ENCODE results near the gene NPIPB4.
"Not testable (repeated sequence)": the region's sequence is repeated elsewhere in the genome, so short reads cannot be mapped to it uniquely, and the experiment has no call there.

The NPIPB4 gene

DNA sequence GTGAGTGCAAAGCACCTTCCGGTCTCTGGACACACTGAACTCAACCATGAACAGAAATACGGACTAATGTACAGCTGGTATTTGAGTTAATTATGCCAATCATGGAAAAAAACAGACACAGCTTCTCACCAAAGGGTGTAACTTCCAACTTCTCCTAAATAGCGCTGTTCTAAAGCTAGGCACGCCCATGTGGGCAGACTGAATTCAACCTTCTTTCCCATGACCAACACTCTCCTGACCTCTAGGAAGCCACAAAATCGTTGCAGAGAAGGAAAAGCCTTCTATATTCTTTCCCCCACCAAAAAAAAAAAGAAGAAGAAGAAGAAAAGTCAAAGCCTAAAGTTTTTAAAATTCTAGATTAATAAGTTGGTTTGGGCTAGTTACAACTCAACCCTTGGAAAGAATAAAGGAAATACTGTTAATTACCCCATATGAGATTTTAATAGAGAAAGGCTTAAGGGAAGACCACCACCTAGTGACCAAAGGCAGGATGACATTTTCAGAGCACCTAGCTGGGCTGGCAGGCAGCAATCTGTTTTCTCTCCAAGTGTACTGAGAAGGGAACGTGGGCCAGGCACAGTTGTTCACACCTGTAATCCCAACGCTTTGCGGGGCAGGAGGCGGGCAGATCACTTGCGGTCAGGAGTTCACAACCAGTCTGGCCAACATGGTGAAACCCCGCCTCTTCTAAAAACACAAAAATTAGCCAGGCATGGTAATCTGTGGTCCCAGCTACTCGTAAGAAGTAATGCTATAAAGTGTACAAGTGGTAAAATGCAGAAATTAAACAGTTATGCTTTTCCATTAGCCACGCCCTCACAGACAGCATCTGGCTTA lies 55.8 kb downstream of the NPIPB4 start:
- not testable (repeated sequence) for H3K4me3 ChIP-seq (ENCODE audit: low read depth, low read length); DNase-seq (ENCODE audit: low read depth)
- TF ChIP-seq, protein P1, sequence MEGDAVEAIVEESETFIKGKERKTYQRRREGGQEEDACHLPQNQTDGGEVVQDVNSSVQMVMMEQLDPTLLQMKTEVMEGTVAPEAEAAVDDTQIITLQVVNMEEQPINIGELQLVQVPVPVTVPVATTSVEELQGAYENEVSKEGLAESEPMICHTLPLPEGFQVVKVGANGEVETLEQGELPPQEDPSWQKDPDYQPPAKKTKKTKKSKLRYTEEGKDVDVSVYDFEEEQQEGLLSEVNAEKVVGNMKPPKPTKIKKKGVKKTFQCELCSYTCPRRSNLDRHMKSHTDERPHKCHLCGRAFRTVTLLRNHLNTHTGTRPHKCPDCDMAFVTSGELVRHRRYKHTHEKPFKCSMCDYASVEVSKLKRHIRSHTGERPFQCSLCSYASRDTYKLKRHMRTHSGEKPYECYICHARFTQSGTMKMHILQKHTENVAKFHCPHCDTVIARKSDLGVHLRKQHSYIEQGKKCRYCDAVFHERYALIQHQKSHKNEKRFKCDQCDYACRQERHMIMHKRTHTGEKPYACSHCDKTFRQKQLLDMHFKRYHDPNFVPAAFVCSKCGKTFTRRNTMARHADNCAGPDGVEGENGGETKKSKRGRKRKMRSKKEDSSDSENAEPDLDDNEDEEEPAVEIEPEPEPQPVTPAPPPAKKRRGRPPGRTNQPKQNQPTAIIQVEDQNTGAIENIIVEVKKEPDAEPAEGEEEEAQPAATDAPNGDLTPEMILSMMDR (IDR thresholded peaks at IDR 0.05; ENCODE audit: low read depth, low read length, missing control alignments), result peak; percentile 45

DNA sequence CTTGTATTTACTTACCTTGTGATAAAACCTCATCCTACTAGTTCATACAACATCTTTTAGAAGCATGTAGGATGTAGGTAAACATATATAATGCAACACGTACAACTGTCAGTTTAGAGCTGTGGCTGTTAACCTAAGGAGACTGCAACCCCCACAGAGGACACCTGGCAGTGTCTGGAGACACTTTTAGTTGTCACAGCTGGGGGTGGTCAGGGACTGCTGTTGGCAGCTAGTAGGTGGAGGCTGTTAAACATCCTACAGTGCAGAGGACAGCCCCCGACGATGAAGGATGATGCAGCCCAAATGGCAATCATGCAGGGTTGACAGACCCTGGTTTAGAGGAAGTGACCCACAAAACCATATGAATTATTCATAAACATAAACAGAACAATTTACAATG lies 59.0 kb downstream of the NPIPB4 start:
- not testable (repeated sequence) for DNase-seq (ENCODE audit: low read depth); H3K4me3 ChIP-seq (ENCODE audit: low read depth, low read length)

DNA sequence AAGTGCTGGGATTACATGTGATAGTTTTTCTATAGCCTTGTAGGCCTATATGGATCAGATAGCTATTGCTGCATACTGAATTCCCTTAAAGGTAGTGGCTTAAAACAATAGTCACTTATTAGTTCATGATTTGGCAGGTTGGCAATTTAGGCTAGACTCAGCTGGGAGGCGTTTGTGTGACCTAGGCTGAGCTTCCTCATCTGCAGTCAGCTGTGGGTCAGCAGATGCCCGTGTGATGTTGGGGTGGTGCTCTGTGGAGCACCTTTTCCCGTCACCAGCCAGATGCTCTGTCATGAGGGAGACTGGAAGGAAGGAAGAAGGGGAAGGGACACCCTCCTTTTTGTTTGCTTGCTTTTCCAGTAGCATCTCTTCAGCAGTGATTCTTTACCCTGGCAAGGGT lies 64.2 kb downstream of the NPIPB4 start:
- DNase-seq (ENCODE audit: low read depth); H3K4me3 ChIP-seq (ENCODE audit: low read depth, low read length): not testable (repeated sequence)

DNA sequence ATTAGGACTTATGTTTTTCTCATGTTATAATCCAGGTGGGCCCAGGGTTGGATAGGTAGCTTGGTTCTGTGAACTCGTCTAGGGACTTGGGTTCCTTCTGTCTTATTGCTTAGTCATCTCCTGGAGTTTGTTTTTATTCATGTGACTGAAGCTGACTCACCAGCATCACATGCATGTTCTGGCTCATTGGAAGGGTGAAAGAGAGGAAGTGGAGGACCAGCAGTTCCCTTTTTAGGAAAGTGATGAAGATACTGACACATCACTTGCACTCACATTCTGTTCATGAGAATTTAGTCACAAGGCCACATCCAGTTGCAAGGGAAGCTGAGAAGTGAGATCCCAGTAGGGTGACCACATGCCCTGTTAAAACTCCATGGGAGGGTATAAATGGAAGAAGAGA lies 67.0 kb downstream of the NPIPB4 start:
- not testable (repeated sequence) for DNase-seq (ENCODE audit: low read depth); H3K4me3 ChIP-seq (ENCODE audit: low read depth, low read length)
